ENCODE measurements around the gene OR1N2.
A peak's percentile ranks its signal among the peaks of the same experiment; 100 is the strongest.
"Not testable (repeated sequence)": the region's sequence is repeated elsewhere in the genome, so short reads cannot be mapped to it uniquely, and the experiment has no call there.

Gene OR1N2

DNA sequence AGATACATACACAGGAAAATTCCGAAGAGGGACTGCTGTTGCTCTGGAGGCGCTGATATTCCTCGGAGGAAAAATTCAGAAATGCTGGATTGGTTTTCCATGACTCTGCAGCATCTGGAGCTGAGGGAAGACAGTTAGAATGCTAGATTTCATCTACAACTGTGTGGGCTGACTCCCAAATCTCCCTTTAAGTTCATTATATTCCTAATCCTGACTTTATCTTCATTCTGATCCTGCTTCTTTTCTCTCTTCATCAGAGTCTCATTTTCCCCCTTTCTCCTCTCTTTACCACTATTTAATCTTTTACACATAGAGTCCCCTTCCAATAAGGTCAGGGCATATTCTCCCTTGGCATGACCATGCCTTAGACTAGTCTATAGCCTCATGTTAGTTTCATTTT, 25.7 kb upstream of the OR1N2 start, which contains the start of gene OR1N1:
OR1N1 (minus strand) TSS at position 101 of the 400 bp plus-strand sequence; CDS start at position 101, 0 bp downstream.
- DNase-seq (ENCODE audit: low read depth), result no peak
- H3K4me3 ChIP-seq (ENCODE audit: low read length), result no peak within 1 kb of the TSS
- TF ChIP-seq CTCF (IDR thresholded peaks at IDR 0.05; ENCODE audit: insufficient read depth, low read depth, low read length, missing control alignments), result no peak

- not testable (repeated sequence) for DNase-seq (ENCODE audit: low read depth); H3K4me3 ChIP-seq (ENCODE audit: low read length)
Observed at GRCh38 chr9:122531157-122531556, 21.8 kb upstream of the OR1N2 start.

DNA sequence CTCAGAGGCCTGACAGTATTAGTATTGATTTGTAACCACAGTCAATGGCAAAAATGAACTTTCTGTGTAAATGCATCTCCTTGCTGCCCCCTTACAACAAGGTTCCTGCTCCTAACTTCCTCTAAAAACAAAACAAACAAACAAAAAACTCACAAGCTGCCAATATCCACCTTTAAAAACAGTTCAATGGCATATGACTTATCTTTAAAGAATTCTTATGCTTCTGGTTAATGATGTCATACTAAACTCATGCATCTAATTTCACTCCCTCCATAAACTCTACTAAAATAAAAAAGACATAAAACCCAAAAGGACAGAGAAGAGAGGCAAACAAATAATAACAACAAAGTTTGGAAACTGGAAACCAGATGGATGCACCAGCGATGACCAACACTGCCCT, 16.8 kb upstream of the OR1N2 start:
- H3K4me3 ChIP-seq (ENCODE audit: low read length), result no peak overlapping the region
- TF ChIP-seq CTCF (IDR thresholded peaks at IDR 0.05; ENCODE audit: insufficient read depth, low read depth, low read length, missing control alignments), result no peak
- DNase-seq (ENCODE audit: low read depth), result no peak

GRCh38 chr9:122537066-122537465, 15.8 kb upstream of the OR1N2 start:
- H3K4me3 ChIP-seq (ENCODE audit: low read length); DNase-seq (ENCODE audit: low read depth): not testable (repeated sequence)

- no peak overlapping the region for H3K4me3 ChIP-seq (ENCODE audit: low read length)
- TF ChIP-seq CTCF (IDR thresholded peaks at IDR 0.05; ENCODE audit: insufficient read depth, low read depth, low read length, missing control alignments), result no peak
- DNase-seq (ENCODE audit: low read depth), result no peak
Observed at GRCh38 chr9:122538757-122539156, 14.2 kb upstream of the OR1N2 start.

DNA sequence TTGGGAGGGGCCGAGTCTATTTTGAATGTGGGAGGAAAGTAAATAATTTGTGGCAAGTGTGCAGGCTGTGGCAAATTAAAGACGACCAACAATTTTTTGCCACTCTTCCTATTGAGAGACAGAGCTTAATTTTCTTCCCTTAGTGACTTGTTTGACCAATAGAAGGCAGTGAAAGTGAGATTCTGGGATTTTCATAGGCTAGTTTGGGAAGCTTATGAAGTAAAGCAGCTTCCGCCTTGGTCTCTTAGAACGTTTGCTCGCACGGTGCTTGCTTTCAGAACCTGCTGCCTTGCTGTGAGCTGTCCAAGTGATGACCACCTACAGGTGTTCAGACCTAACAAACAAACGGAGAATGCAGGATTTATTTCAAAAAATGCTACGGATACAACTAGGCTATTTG, 6.7 kb upstream of the OR1N2 start:
- DNase-seq (ENCODE audit: low read depth), result no peak
- no peak overlapping the region for H3K4me3 ChIP-seq (ENCODE audit: low read length)
- no peak for TF ChIP-seq CTCF (IDR thresholded peaks at IDR 0.05; ENCODE audit: insufficient read depth, low read depth, low read length, missing control alignments)

DNA sequence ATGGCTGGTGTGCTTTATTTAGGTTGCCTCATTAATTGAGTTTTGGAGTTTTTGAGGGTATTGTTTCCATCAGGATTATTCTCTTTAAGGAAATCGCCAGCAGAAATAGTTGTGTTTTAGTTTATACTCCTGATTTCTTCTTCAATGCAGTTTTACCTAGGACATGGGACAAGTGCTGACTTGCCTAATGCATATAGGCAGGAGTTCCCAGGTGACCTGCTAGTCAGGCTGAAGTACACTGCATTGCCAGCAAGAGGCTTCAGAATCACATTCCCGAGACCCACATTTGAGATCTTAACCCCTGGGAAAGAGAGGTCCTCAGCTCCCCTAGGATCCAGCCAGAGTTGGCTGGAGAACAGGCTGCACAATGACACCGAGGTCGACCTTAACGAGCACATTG, 1.5 kb upstream of the OR1N2 start:
- peak; percentile 80 for DNase-seq (ENCODE audit: low read depth)
- no peak overlapping the region for H3K4me3 ChIP-seq (ENCODE audit: low read length)
- TF ChIP-seq CTCF (IDR thresholded peaks at IDR 0.05; ENCODE audit: insufficient read depth, low read depth, low read length, missing control alignments), result peak; percentile 22

GRCh38 chr9:122561446-122561845, 8.5 kb downstream of the OR1N2 start:
- no peak for DNase-seq (ENCODE audit: low read depth)
- no peak for TF ChIP-seq CTCF (IDR thresholded peaks at IDR 0.05; ENCODE audit: insufficient read depth, low read depth, low read length, missing control alignments)
- no peak overlapping the region for H3K4me3 ChIP-seq (ENCODE audit: low read length)

Measured in epithelial cell of esophagus (primary cell).